ENCODE measurements around the gene S1PR5.
A peak's percentile ranks its signal among the peaks of the same experiment; 100 is the strongest.

The S1PR5 gene

GRCh38 chr19:10471909-10472308 lies 45.3 kb downstream of the S1PR5 start:
- TF ChIP-seq, protein P1, sequence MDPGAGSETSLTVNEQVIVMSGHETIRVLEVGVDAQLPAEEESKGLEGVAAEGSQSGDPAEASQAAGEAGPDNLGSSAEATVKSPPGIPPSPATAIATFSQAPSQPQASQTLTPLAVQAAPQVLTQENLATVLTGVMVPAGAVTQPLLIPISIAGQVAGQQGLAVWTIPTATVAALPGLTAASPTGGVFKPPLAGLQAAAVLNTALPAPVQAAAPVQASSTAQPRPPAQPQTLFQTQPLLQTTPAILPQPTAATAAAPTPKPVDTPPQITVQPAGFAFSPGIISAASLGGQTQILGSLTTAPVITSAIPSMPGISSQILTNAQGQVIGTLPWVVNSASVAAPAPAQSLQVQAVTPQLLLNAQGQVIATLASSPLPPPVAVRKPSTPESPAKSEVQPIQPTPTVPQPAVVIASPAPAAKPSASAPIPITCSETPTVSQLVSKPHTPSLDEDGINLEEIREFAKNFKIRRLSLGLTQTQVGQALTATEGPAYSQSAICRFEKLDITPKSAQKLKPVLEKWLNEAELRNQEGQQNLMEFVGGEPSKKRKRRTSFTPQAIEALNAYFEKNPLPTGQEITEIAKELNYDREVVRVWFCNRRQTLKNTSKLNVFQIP (CRISPR knock-in tag; IDR thresholded peaks at IDR 0.05; ENCODE audit: borderline replicate concordance, low read depth) = no peak
- no peak for TF ChIP-seq GLIS3 (CRISPR knock-in tag; IDR thresholded peaks at IDR 0.05)
- TF ChIP-seq ARNTL (CRISPR knock-in tag; IDR thresholded peaks at IDR 0.05; ENCODE audit: borderline replicate concordance, low read depth) = no peak
- TF ChIP-seq ZNF8 (CRISPR knock-in tag; IDR thresholded peaks at IDR 0.05) = no peak
- no peak for TF ChIP-seq ZC3H10 (CRISPR knock-in tag; IDR thresholded peaks at IDR 0.05)
- TF ChIP-seq BACH2 (CRISPR knock-in tag; IDR thresholded peaks at IDR 0.05; ENCODE audit: borderline replicate concordance) = no peak
- TF ChIP-seq ESRRG (CRISPR knock-in tag; IDR thresholded peaks at IDR 0.05) = no peak
- TF ChIP-seq PPARA (CRISPR knock-in tag; IDR thresholded peaks at IDR 0.05; ENCODE audit: borderline replicate concordance) = no peak
- no peak for TF ChIP-seq ZFP3 (CRISPR knock-in tag; IDR thresholded peaks at IDR 0.05)
- TF ChIP-seq, protein P2, sequence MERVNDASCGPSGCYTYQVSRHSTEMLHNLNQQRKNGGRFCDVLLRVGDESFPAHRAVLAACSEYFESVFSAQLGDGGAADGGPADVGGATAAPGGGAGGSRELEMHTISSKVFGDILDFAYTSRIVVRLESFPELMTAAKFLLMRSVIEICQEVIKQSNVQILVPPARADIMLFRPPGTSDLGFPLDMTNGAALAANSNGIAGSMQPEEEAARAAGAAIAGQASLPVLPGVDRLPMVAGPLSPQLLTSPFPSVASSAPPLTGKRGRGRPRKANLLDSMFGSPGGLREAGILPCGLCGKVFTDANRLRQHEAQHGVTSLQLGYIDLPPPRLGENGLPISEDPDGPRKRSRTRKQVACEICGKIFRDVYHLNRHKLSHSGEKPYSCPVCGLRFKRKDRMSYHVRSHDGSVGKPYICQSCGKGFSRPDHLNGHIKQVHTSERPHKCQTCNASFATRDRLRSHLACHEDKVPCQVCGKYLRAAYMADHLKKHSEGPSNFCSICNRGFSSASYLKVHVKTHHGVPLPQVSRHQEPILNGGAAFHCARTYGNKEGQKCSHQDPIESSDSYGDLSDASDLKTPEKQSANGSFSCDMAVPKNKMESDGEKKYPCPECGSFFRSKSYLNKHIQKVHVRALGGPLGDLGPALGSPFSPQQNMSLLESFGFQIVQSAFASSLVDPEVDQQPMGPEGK (CRISPR knock-in tag; IDR thresholded peaks at IDR 0.05; ENCODE audit: borderline replicate concordance) = no peak
- TF ChIP-seq ZNF70 (CRISPR knock-in tag; IDR thresholded peaks at IDR 0.05) = no peak
- no peak for TF ChIP-seq ZFP30 (CRISPR knock-in tag; IDR thresholded peaks at IDR 0.05)
- peak; percentile 89 for ATAC-seq

DNA sequence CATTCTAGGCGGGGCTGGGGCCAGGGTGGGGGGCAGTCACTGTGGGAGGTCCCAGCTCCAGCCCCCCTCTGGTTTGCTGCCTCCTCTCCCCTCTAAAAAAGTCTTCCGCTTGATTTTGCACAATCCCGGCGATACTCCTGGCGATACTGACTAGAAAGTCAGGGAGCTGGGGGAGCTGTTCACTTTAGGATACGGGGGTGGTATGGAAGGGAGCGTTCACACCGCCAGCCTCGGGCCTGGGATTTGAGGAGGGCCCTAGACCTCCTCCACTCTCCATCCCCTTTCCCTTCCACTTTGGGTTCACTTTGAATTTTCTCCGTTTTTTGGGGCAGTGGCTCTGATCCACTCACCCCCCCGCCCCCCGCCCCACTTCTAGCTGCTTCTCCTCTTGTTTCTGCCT lies 49.1 kb downstream of the S1PR5 start:
- TF ChIP-seq TCF4 (CRISPR knock-in tag; IDR thresholded peaks at IDR 0.05; ENCODE audit: borderline replicate concordance) = no peak
- no peak for TF ChIP-seq PPARA (CRISPR knock-in tag; IDR thresholded peaks at IDR 0.05; ENCODE audit: borderline replicate concordance)
- TF ChIP-seq, protein P3, sequence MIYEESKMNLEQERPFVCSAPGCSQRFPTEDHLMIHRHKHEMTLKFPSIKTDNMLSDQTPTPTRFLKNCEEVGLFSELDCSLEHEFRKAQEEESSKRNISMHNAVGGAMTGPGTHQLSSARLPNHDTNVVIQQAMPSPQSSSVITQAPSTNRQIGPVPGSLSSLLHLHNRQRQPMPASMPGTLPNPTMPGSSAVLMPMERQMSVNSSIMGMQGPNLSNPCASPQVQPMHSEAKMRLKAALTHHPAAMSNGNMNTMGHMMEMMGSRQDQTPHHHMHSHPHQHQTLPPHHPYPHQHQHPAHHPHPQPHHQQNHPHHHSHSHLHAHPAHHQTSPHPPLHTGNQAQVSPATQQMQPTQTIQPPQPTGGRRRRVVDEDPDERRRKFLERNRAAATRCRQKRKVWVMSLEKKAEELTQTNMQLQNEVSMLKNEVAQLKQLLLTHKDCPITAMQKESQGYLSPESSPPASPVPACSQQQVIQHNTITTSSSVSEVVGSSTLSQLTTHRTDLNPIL (CRISPR knock-in tag; IDR thresholded peaks at IDR 0.05; ENCODE audit: low read depth) = no peak
- TF ChIP-seq ZFP3 (CRISPR knock-in tag; IDR thresholded peaks at IDR 0.05) = no peak
- ATAC-seq = no peak

DNA sequence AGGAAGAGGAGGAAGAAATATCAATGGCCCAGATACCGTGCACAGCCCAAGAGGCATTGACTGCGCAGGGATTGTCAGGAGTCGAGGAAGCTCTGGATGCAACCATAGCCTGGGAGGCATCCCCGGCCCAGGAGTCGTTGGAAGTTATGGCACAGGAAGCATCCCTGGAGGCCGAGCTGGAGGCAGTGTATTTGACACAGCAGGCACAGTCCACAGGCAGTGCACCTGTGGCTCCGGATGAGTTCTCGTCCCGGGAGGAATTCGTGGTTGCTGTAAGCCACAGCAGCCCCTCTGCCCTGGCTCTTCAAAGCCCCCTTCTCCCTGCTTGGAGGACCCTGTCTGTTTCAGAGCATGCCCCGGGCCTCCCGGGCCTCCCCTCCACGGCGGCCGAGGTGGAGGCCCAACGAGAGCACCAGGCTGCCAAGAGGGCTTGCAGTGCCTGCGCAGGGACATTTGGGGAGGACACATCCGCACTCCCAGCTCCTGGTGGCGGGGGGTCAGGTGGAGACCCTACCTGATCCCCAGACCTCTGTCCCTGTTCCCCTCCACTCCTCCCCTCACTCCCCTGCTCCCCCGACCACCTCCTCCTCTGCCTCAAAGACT lies 50.0 kb downstream of the S1PR5 start:
- no peak for ATAC-seq
- TF ChIP-seq SNAI2 (CRISPR knock-in tag; IDR thresholded peaks at IDR 0.05) (no peak), PPARA (CRISPR knock-in tag; IDR thresholded peaks at IDR 0.05; ENCODE audit: borderline replicate concordance) (no peak), ZNF565 (CRISPR knock-in tag; conservative IDR thresholded peaks at IDR 0.05; ENCODE audit: low read depth) (no peak), ZC3H10 (CRISPR knock-in tag; IDR thresholded peaks at IDR 0.05) (no peak), OSR1 (CRISPR knock-in tag; IDR thresholded peaks at IDR 0.05) (no peak), BACH2 (CRISPR knock-in tag; IDR thresholded peaks at IDR 0.05; ENCODE audit: borderline replicate concordance) (no peak), ZNF70 (CRISPR knock-in tag; IDR thresholded peaks at IDR 0.05) (no peak)

DNA sequence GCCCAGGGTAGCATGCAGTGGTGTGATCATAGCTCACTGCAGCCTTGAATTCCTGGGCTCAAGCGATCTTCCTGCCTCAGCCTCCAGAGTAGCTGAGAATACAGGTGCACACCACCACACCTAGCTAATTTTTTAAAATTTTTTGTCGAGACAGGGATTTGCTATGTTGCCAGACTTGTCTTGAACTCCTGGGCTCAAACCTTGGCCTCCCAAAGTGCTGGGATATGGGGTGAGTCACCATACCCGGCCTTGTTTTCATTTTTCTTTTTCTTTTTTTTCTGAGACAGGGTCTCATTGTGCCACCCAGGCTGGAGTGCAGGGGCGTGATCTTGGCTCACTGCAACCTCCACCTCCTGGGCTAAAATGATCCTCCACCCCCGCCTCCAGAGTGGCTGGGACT lies 52.8 kb downstream of the S1PR5 start:
- TF ChIP-seq PPARA (CRISPR knock-in tag; IDR thresholded peaks at IDR 0.05; ENCODE audit: borderline replicate concordance) (no peak), CSRNP3 (CRISPR knock-in tag; IDR thresholded peaks at IDR 0.05) (no peak), ESRRG (CRISPR knock-in tag; IDR thresholded peaks at IDR 0.05) (no peak), TCF4 (CRISPR knock-in tag; IDR thresholded peaks at IDR 0.05; ENCODE audit: borderline replicate concordance) (no peak), ZNF8 (CRISPR knock-in tag; IDR thresholded peaks at IDR 0.05) (no peak), ZFP3 (CRISPR knock-in tag; IDR thresholded peaks at IDR 0.05) (no peak), OSR1 (CRISPR knock-in tag; IDR thresholded peaks at IDR 0.05) (no peak), ZNF70 (CRISPR knock-in tag; IDR thresholded peaks at IDR 0.05) (no peak), BACH2 (CRISPR knock-in tag; IDR thresholded peaks at IDR 0.05; ENCODE audit: borderline replicate concordance) (no peak)
- TF ChIP-seq, protein P1 (CRISPR knock-in tag; IDR thresholded peaks at IDR 0.05; ENCODE audit: borderline replicate concordance, low read depth) = no peak
- TF ChIP-seq, protein P4, sequence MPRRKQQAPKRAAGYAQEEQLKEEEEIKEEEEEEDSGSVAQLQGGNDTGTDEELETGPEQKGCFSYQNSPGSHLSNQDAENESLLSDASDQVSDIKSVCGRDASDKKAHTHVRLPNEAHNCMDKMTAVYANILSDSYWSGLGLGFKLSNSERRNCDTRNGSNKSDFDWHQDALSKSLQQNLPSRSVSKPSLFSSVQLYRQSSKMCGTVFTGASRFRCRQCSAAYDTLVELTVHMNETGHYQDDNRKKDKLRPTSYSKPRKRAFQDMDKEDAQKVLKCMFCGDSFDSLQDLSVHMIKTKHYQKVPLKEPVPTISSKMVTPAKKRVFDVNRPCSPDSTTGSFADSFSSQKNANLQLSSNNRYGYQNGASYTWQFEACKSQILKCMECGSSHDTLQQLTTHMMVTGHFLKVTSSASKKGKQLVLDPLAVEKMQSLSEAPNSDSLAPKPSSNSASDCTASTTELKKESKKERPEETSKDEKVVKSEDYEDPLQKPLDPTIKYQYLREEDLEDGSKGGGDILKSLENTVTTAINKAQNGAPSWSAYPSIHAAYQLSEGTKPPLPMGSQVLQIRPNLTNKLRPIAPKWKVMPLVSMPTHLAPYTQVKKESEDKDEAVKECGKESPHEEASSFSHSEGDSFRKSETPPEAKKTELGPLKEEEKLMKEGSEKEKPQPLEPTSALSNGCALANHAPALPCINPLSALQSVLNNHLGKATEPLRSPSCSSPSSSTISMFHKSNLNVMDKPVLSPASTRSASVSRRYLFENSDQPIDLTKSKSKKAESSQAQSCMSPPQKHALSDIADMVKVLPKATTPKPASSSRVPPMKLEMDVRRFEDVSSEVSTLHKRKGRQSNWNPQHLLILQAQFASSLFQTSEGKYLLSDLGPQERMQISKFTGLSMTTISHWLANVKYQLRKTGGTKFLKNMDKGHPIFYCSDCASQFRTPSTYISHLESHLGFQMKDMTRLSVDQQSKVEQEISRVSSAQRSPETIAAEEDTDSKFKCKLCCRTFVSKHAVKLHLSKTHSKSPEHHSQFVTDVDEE (CRISPR knock-in tag; IDR thresholded peaks at IDR 0.05) = no peak

More for the DNA sequence above, 52.8 kb downstream of the S1PR5 start:
- no peak for ATAC-seq
